GM12801 (cell line): ENCODE results near the gene APBA2.

Source experiments
- TF ChIP-seq, protein P1 (sequence below): IDR thresholded peaks from one replicate; pipeline ENCODE4 v1.5.1; 2011; ENCODE audit warnings: control low read depth; ENCODE audit not compliant: insufficient read length; ENCODE audit errors: extremely low read depth

Gene APBA2

DNA sequence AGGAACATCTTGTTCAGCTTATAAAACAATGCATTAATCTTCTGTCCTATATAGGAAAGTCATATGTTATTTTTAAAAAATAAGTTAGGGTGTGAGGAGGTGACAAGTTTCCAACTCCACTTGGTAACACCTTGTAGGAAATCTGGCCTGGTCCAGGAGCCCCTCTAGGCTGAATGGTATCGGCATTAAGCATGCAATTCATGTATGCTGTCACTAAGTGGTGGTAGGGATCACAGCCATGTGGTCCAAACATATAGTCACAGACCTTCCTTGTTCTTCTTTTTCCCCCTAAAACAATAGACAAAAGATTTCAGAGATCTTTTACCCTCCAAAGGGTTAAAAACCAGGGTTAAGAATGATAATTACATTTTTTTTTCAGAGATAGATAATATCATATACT, 4.2 kb upstream of the APBA2 start:
- TF ChIP-seq, protein P1, sequence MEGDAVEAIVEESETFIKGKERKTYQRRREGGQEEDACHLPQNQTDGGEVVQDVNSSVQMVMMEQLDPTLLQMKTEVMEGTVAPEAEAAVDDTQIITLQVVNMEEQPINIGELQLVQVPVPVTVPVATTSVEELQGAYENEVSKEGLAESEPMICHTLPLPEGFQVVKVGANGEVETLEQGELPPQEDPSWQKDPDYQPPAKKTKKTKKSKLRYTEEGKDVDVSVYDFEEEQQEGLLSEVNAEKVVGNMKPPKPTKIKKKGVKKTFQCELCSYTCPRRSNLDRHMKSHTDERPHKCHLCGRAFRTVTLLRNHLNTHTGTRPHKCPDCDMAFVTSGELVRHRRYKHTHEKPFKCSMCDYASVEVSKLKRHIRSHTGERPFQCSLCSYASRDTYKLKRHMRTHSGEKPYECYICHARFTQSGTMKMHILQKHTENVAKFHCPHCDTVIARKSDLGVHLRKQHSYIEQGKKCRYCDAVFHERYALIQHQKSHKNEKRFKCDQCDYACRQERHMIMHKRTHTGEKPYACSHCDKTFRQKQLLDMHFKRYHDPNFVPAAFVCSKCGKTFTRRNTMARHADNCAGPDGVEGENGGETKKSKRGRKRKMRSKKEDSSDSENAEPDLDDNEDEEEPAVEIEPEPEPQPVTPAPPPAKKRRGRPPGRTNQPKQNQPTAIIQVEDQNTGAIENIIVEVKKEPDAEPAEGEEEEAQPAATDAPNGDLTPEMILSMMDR: no peak

- TF ChIP-seq, protein P1: no peak
These were observed 1.4 kb upstream of the APBA2 start for GRCh38 chr15:28884151-28884940.

GRCh38 chr15:28885128-28885629, 595 bp upstream of the APBA2 start:
- TF ChIP-seq, protein P1: no peak

- TF ChIP-seq, protein P1: no peak
These were observed 911 bp downstream of the APBA2 start for GRCh38 chr15:28886431-28887338.

GRCh38 chr15:28887339-28888174, 1.8 kb downstream of the APBA2 start:
- TF ChIP-seq, protein P1: no peak

GRCh38 chr15:28888302-28888894, 2.6 kb downstream of the APBA2 start:
- TF ChIP-seq, protein P1: no peak
